Activated T-cell treated with anti-CD3 and anti-CD28 coated beads for 24 hours (primary cell): ENCODE results near the gene KRTAP10-12.
"Not testable (repeated sequence)": the region's sequence is repeated elsewhere in the genome, so short reads cannot be mapped to it uniquely, and the experiment has no call there.

ENCODE experiments used
- DNase-seq: peaks from one replicate; pipeline ENCODE4 v3.0.0-alpha.2; 2020; ENCODE audit warnings: low read depth

KRTAP10-12 gene, protein sequence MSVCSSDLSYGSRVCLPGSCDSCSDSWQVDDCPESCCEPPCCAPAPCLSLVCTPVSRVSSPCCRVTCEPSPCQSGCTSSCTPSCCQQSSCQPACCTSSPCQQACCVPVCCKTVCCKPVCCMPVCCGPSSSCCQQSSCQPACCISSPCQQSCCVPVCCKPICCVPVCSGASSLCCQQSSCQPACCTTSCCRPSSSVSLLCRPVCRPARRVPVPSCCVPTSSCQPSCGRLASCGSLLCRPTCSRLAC

GRCh38 chr21:44697172-44697810 is at the start of gene KRTAP10-12:
TSS of gene KRTAP10-12 (plus strand) at chr21:44697172. CDS start at chr21:44697202, 30 bp downstream.
- not testable (repeated sequence) for DNase-seq

DNA sequence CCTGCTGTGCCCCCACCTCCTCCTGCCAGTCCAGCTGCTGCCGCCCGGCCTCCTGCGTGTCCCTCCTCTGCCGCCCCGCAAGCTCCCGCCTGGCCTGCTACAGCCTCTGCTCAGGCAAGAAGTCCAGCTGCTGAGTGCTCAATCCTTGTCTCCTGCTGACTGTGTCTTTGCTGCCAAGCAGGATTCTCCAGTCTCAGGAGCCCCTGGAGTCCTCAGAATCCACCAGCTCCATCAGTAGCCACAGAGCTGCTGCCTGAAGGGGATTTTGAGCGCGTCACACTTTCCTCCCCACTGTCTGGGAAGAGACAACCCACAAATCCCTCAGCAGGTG is 49.8 kb upstream of the KRTAP10-12 start:
- no peak for DNase-seq

DNA sequence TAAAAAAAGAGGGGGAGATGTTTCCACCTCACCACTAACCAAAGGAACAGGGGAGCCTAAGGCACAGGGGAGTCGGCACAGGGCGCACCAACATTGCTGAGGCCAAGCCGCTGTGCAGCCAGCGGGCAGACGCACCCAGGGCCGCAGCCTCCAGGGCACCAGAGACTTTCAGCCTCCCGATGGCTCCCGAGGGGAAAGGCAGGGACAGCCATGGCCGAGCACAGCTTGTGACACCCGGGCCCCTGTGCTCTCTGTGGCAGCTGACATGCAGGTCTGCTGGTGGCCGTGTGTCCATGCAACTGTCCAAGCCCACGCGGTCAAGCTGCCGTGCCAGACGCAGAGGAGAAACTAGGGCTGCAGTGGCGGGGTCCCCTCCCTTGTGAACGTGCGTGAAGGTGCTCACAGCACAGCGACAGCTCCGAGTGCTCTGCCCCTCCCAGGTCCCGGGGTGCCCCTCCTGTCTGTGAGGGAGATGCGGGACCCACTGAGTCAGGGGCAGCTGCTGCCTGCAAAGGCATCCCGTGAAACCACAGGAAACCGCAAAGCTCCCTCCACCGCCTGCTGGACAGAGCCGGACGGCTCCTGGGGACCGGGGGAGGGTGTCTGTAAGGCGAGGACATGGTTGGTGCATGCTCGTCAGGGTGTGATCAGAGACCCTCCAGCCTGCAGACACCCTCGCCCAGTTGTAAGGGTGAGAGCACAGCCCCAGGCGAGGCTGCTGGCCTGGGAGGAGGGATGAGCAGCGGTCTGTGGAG is 48.2 kb upstream of the KRTAP10-12 start:
- DNase-seq = no peak

- DNase-seq = no peak
These were observed 47.4 kb upstream of the KRTAP10-12 start for GRCh38 chr21:44649521-44650100.

GRCh38 chr21:44650265-44650972 is 46.6 kb upstream of the KRTAP10-12 start:
- no peak for DNase-seq

- DNase-seq = no peak
These were observed 45.8 kb upstream of the KRTAP10-12 start for GRCh38 chr21:44650973-44651675.

GRCh38 chr21:44653123-44653522 is 43.8 kb upstream of the KRTAP10-12 start:
- DNase-seq = no peak

DNA sequence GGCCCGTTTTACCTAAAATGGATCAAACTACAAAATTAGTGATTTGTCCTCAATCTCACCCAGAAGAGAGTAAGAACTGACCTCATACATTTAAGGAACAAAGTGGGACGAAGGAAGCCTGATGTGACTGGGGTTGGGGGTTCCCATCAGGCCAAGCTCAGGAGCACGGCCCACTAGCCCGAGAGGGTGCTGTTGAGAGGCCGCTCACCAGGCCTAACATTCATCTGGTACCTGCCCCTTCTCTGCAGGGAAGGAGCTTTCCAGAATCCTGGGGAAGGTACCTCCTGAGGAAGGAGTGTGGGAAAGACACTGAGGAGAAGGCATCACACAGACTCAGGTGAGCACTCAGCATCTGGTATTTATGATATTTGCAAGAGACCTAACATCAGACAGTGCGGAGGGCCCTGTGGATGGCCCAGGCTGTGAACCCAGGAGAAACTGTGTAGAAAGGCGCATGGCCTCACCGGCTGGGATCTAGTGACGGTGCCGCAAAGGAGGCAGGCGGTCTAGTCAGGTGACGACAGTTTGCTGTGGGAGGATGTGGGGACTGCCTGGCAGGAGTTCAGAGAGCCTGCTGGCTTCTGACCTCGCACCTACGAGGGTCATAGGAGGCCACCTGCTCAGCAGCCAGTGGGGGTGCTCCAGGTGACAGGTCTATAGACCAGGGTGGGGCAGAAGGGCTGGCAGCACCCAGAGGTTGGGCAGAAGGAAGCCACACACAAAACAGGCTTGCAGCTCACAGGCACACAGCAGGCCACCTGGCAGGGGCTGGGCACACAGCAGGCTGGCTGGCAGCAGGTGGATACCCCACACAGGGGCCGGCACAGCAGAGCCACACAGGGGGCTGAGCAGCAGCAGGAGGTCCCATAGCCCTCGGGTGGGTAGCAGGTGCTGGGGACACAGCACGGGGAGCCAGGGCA is 43.1 kb upstream of the KRTAP10-12 start:
- no peak for DNase-seq

- no peak for DNase-seq
These were observed 42.3 kb upstream of the KRTAP10-12 start, which contains the start of gene KRTAP12-4 for GRCh38 chr21:44654576-44655175. TSS of gene KRTAP12-4 (minus strand) at chr21:44654659. CDS start at chr21:44654614, 45 bp downstream.

DNA sequence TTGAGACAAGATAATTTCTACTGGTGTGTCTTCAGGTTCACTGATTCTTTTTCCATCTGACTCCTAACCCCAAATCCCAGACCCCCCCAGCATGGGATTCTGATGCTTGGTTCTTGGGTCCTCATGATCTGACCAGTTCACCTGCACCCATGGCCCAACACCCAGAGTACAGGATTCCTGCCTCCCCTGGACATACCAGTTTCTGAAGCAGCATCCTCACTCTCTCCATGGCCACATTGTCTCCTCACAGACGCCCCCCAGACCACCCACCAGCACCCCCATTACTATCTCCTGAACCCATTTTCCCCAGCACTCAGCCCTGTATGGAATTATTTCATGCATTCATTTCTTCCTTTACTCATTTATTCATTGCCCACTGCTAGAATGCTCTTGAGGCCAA is 40.1 kb upstream of the KRTAP10-12 start:
- no peak for DNase-seq

GRCh38 chr21:44657635-44658540 is 39.1 kb upstream of the KRTAP10-12 start, which contains the start of gene KRTAP12-3:
TSS of gene KRTAP12-3 (plus strand) at chr21:44657932. CDS start at chr21:44657980, 48 bp downstream.
- no peak for DNase-seq

DNA sequence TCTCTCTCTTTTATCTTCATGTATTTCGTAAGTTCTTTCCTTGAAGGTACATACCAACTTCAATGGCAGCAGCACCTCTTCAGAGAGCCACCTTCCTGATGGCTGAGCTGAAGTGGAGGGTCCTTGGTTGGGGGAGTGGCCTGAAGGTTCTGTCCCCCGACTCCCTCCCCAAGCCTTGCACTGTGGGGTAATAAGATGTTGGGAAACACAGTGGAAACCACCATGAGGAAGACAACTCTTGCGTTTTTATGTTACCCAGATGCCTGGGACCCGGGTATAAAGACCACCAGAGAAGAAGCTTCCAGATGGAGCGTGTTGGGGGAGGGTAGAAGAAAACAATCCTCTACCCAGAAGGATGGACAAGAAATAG is 38.4 kb upstream of the KRTAP10-12 start:
- no peak for DNase-seq

DNA sequence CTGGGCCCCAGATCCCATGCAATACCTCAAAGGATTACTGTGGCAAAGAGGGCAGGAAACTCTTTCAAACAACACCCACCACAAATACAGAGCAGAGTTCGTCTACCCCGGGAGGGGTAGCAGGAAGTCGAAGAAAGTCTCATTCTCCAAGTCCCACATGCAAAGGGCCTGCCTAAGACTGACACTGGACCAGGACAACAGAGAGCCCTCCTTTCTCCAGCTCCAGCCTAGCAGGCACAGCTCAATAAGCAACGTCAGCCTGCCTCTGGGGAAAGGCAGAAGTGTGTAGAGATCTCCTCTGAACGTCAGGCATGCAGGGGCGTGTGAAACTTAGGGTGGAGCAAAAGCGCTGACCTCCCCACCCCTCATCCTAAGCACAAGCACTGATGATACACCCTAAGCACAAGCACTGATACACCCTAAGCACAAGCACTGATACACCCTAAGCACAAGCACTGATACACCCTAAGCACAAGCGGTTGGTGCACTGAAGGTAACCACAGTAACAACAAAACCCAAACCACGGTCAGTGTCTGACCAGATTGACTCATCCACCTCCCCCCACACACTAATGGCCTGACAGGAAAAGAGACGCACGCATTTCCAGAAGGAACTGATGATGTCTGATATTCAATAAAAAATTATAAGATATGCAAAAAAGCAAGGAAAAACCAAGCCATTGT is 37.9 kb upstream of the KRTAP10-12 start:
- DNase-seq = no peak

GRCh38 chr21:44661567-44661966 is 35.4 kb upstream of the KRTAP10-12 start:
- DNase-seq = not testable (repeated sequence)

- DNase-seq = no peak
These were observed 32.3 kb upstream of the KRTAP10-12 start for GRCh38 chr21:44664691-44665090.

GRCh38 chr21:44666401-44667320 is 30.3 kb upstream of the KRTAP10-12 start, which contains the start of gene KRTAP12-2:
TSS of gene KRTAP12-2 (minus strand) at chr21:44666927. CDS start at chr21:44666886, 41 bp downstream.
- no peak for DNase-seq

GRCh38 chr21:44667612-44668011 is 29.4 kb upstream of the KRTAP10-12 start:
- no peak for DNase-seq
